OCI-LY7 (cell line): ENCODE data around the gene OXSR1. TPM values are rescaled to one million over a fixed set of nuclear protein-coding genes. Genes with fewer than 3 reads are reported as not detected.
"Not testable (repeated sequence)": the region's sequence is repeated elsewhere in the genome, so short reads cannot be mapped to it uniquely, and the experiment has no call there.

Experiments used
- BruUV-seq: library from RNA; stranded (reverse); fragments of 400-500 nt; replicated peaks from 2 replicates; lab custom pipeline; 2021; lab: Mats Ljungman, UMichigan
- CTCF ChIA-PET: fragments of 300-600 bp; sonication (Branson Sonifier 250); formaldehyde crosslinking; loops from one replicate; lab custom pipeline; 2022; ENCODE audit warnings: antibody characterized with exemption; ENCODE audit not compliant: unreplicated experiment; lab: Charles Lee
- POLR2A ChIA-PET: fragments of 300-600 bp; sonication (Branson Sonifier 250); formaldehyde crosslinking; loops from one replicate; lab custom pipeline; 2022; ENCODE audit warnings: antibody characterized with exemption; lab: Charles Lee
- DNase-seq: peaks from one replicate; pipeline ENCODE4 v3.0.0-alpha.2; 2015; ENCODE audit warnings: low spot score
- H2AFZ ChIP-seq: fragments of 200-600 bp; sonication (generic), shearing (Covaris generic); 2 replicates; pipeline ENCODE4 v1.6.1; 2014; ENCODE audit warnings: mild to moderate bottlenecking, antibody characterized with exemption, low read length, moderate library complexity
- H3K27ac ChIP-seq: fragments of 200-600 bp; sonication (generic); 2 replicates; pipeline ENCODE4 v1.5.1; 2014; ENCODE audit warnings: mixed run types, low read depth, mild to moderate bottlenecking, moderate library complexity, low read length, inconsistent platforms; ENCODE audit not compliant: poor library complexity, severe bottlenecking
- H3K36me3 ChIP-seq: fragments of 200-600 bp; sonication (generic); 2 replicates; pipeline ENCODE4 v1.6.1; 2014; ENCODE audit warnings: mild to moderate bottlenecking, antibody characterized with exemption, low read length, moderate library complexity, mixed read lengths; ENCODE audit not compliant: insufficient read depth
- H3K4me1 ChIP-seq: fragments of 200-600 bp; sonication (generic); 2 replicates; pipeline ENCODE4 v1.5.1; 2014; ENCODE audit warnings: mild to moderate bottlenecking, low read length; ENCODE audit not compliant: insufficient read depth, poor library complexity, severe bottlenecking
- H3K4me2 ChIP-seq: fragments of 200-600 bp; sonication (generic); 2 replicates; pipeline ENCODE4 v1.6.1; 2014; ENCODE audit warnings: mild to moderate bottlenecking, low read length
- H3K4me3 ChIP-seq: fragments of 200-600 bp; sonication (generic); 2 replicates; pipeline ENCODE4 v1.5.1; 2014; ENCODE audit warnings: mild to moderate bottlenecking, low read depth, low read length; ENCODE audit not compliant: poor library complexity, severe bottlenecking
- H3K79me2 ChIP-seq: fragments of 200-600 bp; sonication (generic); 2 replicates; pipeline ENCODE4 v1.6.1; 2016; ENCODE audit warnings: low read depth, mild to moderate bottlenecking, low read length, moderate library complexity, mixed read lengths; ENCODE audit not compliant: insufficient read depth
- H3K9me2 ChIP-seq: fragments of 200-600 bp; sonication (generic); 2 replicates; pipeline ENCODE4 v1.6.1; 2016; ENCODE audit warnings: mild to moderate bottlenecking, low read length, mixed read lengths; ENCODE audit not compliant: insufficient read depth
- H3K9me3 ChIP-seq: fragments of 200-600 bp; sonication (generic); 2 replicates; pipeline ENCODE4 v1.6.1; 2014; ENCODE audit warnings: mild to moderate bottlenecking, mixed run types, low read length, mixed read lengths
- H4K20me1 ChIP-seq: fragments of 200-600 bp; sonication (generic); 2 replicates; pipeline ENCODE4 v1.6.1; 2014; ENCODE audit warnings: mild to moderate bottlenecking, antibody characterized with exemption, low read length, moderate library complexity, mixed read lengths; ENCODE audit not compliant: insufficient read depth
- CTCF ChIP-seq: fragments of 200-600 bp; sonication (generic); conservative IDR thresholded peaks from 2 replicates; pipeline ENCODE4 v1.5.1; 2014; ENCODE audit warnings: mild to moderate bottlenecking, antibody characterized with exemption, low read length, moderate library complexity, mixed read lengths
- EZH2phosphoT487 ChIP-seq: fragments of 200-600 bp; sonication (generic); IDR thresholded peaks from 2 replicates; pipeline ENCODE4 v1.6.1; 2018; ENCODE audit warnings: low read depth, borderline replicate concordance, mild to moderate bottlenecking, mixed run types, antibody characterized with exemption, low read length, moderate library complexity, mixed read lengths
- intact Hi-C: fragments of 100-400 bp; cut with micrococcal nuclease; formaldehyde crosslinking; loops from one replicate; pipeline ENCODE4 v1.10.0; 2022; ENCODE audit not compliant: unreplicated experiment
- total RNA-seq, 2 experiments: library from RNA; depleted of rRNA in 1 of 2; stranded (reverse); fragments of >200 nt in 1 of 2; shearing (Covaris generic) in 1 of 2; gene quantifications; 2 replicates each; pipeline ENCODE4 v1.2.3, GENCODE V29; 2014 to 2022

OXSR1 gene
- total RNA-seq, 2 experiments from 2014 or later = 21.4 to 43.7 TPM

GRCh38 chr3:38284756-38285150 lies 119.4 kb downstream of the OXSR1 start:
- Histone ChIP-seq H3K4me2 (no peak overlapping the region), H3K36me3 (no peaks in the 10 kb centered on the region), H2AFZ (no peak overlapping the region), H3K27ac (no peak overlapping the region), H3K4me3 (no peak overlapping the region), H3K4me1 (no peaks in the 10 kb centered on the region), H3K9me3 (no peaks in the 10 kb centered on the region), H4K20me1 (no peaks in the 10 kb centered on the region), H3K9me2 (no peaks in the 10 kb centered on the region), H3K79me2 (no peaks in the 10 kb centered on the region)
- intact Hi-C loops = no loop called here
- no peak for DNase-seq
- ChIA-PET POLR2A (no interaction called here), CTCF (no interaction called here)
- no peak for TF ChIP-seq CTCF
- no peak for TF ChIP-seq EZH2phosphoT487
- BruUV-seq = no TSS peak

- POLR2A ChIA-PET = interaction anchor here (0.6 kb wide), 1 partner anchor 940 kb away, joined by 3 read pairs; no protein-coding TSS in a partner anchor
- H3K79me2 ChIP-seq, H3K4me2 ChIP-seq, H3K36me3 ChIP-seq, H3K4me3 ChIP-seq, intact Hi-C loops, H3K9me3 ChIP-seq, CTCF ChIA-PET, BruUV-seq, H2AFZ ChIP-seq, H3K4me1 ChIP-seq, H4K20me1 ChIP-seq, H3K27ac ChIP-seq, DNase-seq, H3K9me2 ChIP-seq: not testable (repeated sequence)
Observed at GRCh38 chr3:38289286-38290217, 124.2 kb downstream of the OXSR1 start.

GRCh38 chr3:38297053-38297452 lies 131.7 kb downstream of the OXSR1 start:
- H3K36me3 ChIP-seq, H3K79me2 ChIP-seq, H2AFZ ChIP-seq, H3K4me2 ChIP-seq, DNase-seq, H3K9me3 ChIP-seq, H3K4me1 ChIP-seq, CTCF ChIA-PET, H3K27ac ChIP-seq, H3K9me2 ChIP-seq, BruUV-seq, H4K20me1 ChIP-seq, H3K4me3 ChIP-seq: not testable (repeated sequence)
- POLR2A ChIA-PET = interaction anchor here (0.6 kb wide), 1 partner anchor 28 kb away, joined by 3 read pairs; no protein-coding TSS in a partner anchor
- intact Hi-C loops = loop anchor here (5.0 kb wide), 1 partner anchor 325 kb away; no protein-coding TSS in a partner anchor
